Measurements from ENCODE around the gene DHRS11. TPM values are rescaled to one million over a fixed set of nuclear protein-coding genes. Genes with fewer than 3 reads are reported as not detected.
"Not testable (repeated sequence)": the region's sequence is repeated elsewhere in the genome, so short reads cannot be mapped to it uniquely, and the experiment has no call there.

The DHRS11 gene
- total and polyA plus RNA-seq, 8 donors = 6.5 to 15.4 (median 8.3) TPM

DNA sequence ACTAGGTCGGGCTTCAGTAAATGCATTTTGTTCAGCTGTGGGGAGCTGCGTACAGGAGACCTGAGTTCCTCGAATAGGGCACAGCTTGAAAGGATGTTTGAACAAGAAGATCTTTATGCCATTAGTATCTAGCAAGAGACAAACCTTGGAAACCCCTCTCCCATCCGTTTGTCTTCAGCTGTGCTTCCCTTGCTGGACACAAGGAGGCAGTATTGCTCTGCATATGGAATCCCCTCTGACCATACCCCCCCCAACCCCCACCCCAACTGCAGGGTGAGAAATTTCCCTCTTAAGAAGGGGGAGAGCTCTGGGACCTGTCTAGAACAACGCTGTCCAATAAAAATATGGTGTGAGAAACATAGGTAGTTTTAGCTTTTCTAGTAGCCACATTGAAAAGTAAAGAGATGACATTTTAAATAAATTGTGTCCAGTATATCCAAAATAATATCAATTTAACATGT, 11.3 kb downstream of the DHRS11 start:
- Histone ChIP-seq H3K36me3 (no peaks in the 10 kb centered on the region), H3K27ac (no peak overlapping the region), H3K27me3 (no peaks in the 10 kb centered on the region), H3K4me3 (peak overlapping the region in 3 of 4 donors; percentile 86 to 96 (median 88)), H3K4me1 (peaks cover 0 to 15% (median 3%) of the 10 kb centered on the region in 3 donors), H3K9me3 (no peaks in the 10 kb centered on the region)
- 15 to 22% methylated on average over 5 of the region's 5 CpGs for WGBS, 2 donors
- peak in 3 of 4 donors; percentile 37 to 54 (median 39) for ATAC-seq
- intact Hi-C loops (cut with DNase I) = no loop called here
- FAIRE-seq = no peak
- peak in 3 of 6 donors; percentile 43 to 55 (median 53) for DNase-seq
- TF ChIP-seq CTCF (IDR thresholded peaks at IDR 0.05) = peak; percentile 60 to 72 (median 66)

DNA sequence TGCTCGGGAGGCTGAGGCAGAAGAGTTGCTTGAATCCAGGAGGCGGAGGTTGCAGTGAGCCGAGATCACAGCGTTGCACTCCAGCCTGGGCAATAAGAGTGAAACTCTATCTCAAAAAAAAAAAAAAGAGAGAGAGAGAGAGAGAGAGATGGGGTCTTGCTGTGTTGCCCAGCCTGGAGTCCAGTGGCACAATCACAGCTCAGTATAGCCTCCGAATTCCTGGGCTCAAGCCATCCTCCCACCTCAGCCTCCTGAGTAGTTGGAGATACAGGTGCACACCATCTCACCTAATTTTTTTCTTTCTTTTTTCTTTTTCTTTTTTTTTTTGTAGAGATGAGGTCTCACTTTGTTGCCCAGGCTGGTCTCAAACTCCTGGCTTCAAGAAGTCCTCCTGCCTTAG, 13.3 kb downstream of the DHRS11 start:
- DNase-seq; ATAC-seq; H3K9me3 ChIP-seq; H3K4me3 ChIP-seq; H3K27me3 ChIP-seq; FAIRE-seq; H3K36me3 ChIP-seq; H3K27ac ChIP-seq; intact Hi-C loops (cut with DNase I): not testable (repeated sequence)
- peaks cover 0 to 15% (median 3%) of the 10 kb centered on the region in 3 donors for H3K4me1 ChIP-seq
- WGBS, 2 donors = 97 to 100% methylated on average over 5 of the region's 5 CpGs

GRCh38 chr17:36608280-36608679, 16.6 kb downstream of the DHRS11 start:
- Histone ChIP-seq H3K36me3 (no peaks in the 10 kb centered on the region), H3K4me1 (peaks cover 0 to 9% (median 0%) of the 10 kb centered on the region in 3 donors), H3K27ac (no peak overlapping the region), H3K27me3 (no peaks in the 10 kb centered on the region), H3K4me3 (no peak overlapping the region), H3K9me3 (no peaks in the 10 kb centered on the region)
- DNase-seq (no peak), ATAC-seq (no peak), FAIRE-seq (no peak)
- intact Hi-C loops (cut with DNase I) = no loop called here
- TF ChIP-seq CTCF (IDR thresholded peaks at IDR 0.05) = no peak
- WGBS, 2 donors = 88 to 89% methylated on average over 7 of the region's 7 CpGs

- WGBS, 2 donors = 60 to 66% methylated on average over 24 of the region's 24 CpGs
- DNase-seq (peak in 1 of 6 donors; percentile 25), ATAC-seq (peak; percentile 52 to 82 (median 74)), FAIRE-seq (no peak)
- intact Hi-C loops (cut with DNase I) = no loop called here
- Histone ChIP-seq H3K4me1 (peaks cover 0 to 2% (median 0%) of the 10 kb centered on the region in 3 donors), H3K36me3 (no peaks in the 10 kb centered on the region), H3K27me3 (no peaks in the 10 kb centered on the region), H3K27ac (no peak overlapping the region), H3K4me3 (no peak overlapping the region), H3K9me3 (no peaks in the 10 kb centered on the region)
- no peak for TF ChIP-seq CTCF (IDR thresholded peaks at IDR 0.05)
Observed at GRCh38 chr17:36608794-36609497, 17.3 kb downstream of the DHRS11 start.

DNA sequence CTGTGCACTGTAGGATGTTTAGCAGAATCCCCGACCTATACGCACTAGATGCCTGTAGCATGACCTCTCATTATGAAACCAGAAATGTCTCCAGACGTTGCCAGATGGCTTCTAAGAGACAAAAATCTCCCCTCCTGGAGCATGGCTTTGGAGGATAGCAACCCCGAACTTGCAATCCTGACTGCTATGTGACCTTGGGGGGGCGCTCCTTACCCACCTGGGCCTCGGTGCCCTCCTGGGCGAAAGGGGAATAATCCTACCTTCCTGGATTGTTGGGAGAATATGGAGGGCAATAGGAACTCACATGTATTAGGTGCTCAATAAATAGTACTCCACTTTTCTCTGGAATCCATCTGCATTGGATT, 17.8 kb downstream of the DHRS11 start:
- Histone ChIP-seq H3K27me3 (no peaks in the 10 kb centered on the region), H3K9me3 (no peaks in the 10 kb centered on the region), H3K27ac (no peak overlapping the region), H3K4me3 (no peak overlapping the region), H3K36me3 (no peaks in the 10 kb centered on the region), H3K4me1 (no peaks in the 10 kb centered on the region)
- DNase-seq (no peak), ATAC-seq (no peak), FAIRE-seq (no peak)
- TF ChIP-seq CTCF (IDR thresholded peaks at IDR 0.05) = no peak
- 84 to 88% methylated on average over 7 of the region's 7 CpGs for WGBS, 2 donors
- intact Hi-C loops (cut with DNase I) = no loop called here
